SH-SY5Y (cell line): ENCODE results near the gene B4GALNT3.

Experiments used
- GATA2 ChIP-seq: IDR thresholded peaks from 2 replicates; pipeline ENCODE4 v1.6.1; 2011; ENCODE audit warnings: mild to moderate bottlenecking, low read depth, low read length
- GATA3 ChIP-seq: IDR thresholded peaks from 2 replicates; pipeline ENCODE4 v1.6.1; 2011; ENCODE audit warnings: low read depth, mild to moderate bottlenecking, low read length, moderate library complexity

GRCh38 chr12:590206-590750 is 130.5 kb downstream of the B4GALNT3 start:
- TF ChIP-seq GATA2 (no peak), GATA3 (no peak)
